Motor neuron (in vitro differentiated cells): Measurements from ENCODE around the gene MDGA2. TPM values are rescaled to one million over a fixed set of nuclear protein-coding genes. Genes with fewer than 3 reads are reported as not detected.
A peak's percentile ranks its signal among the peaks of the same experiment; 100 is the strongest.

ENCODE experiments used
- ATAC-seq, 8 experiments: fragments of 200-7000 bp; cut with Tn5 transposase; replicated peaks in 6 of 8; 2 replicates each; pipeline ENCODE4 v1.8.0; 2021; ENCODE audit warnings: mild to moderate bottlenecking in 8 of 8, moderate library complexity in 8 of 8
- H3K27ac ChIP-seq, 2 donors: fragments of 250-450 bp; sonication (Bioruptor Pico); 2 replicates each; pipeline ENCODE4 v1.9.0; 2021; ENCODE audit warnings: antibody characterized with exemption in 2 of 2, mild to moderate bottlenecking in 2 of 2, moderate library complexity in 1 of 2
- H3K4me1 ChIP-seq, 2 donors: fragments of 250-450 bp; sonication (Bioruptor Pico); replicated peaks in 1 of 2; 2 replicates each; pipeline ENCODE4 v1.6.1; 2021; ENCODE audit warnings: antibody characterized with exemption in 2 of 2, mild to moderate bottlenecking in 2 of 2, moderate library complexity in 1 of 2
- H3K4me3 ChIP-seq, 5 donors: fragments of 250-450 bp; sonication (Bioruptor Pico); 2 replicates each; pipeline ENCODE4 v1.9.0; 2021; ENCODE audit warnings: antibody characterized with exemption in 5 of 5, mild to moderate bottlenecking in 5 of 5, moderate library complexity in 4 of 5
- WGBS, 10 experiments: fragments of 450-650 bp; shearing (Covaris generic); methylation state at CpG; one replicate each; pipeline ENCODE4 v1.0.0; 2022; 5-methylcytosine and 5-hydroxymethylcytosine counted together
- in situ Hi-C, 9 experiments: fragments of 400-800 bp; cut with MboI; loops; one replicate each; pipeline ENCODE4 v1.15.0; 2021; ENCODE audit warnings: low sequenced_read_pairs in 9 of 9, low pct_unique_long_range_greater_than_20kb in 2 of 9; ENCODE audit not compliant: unreplicated experiment in 9 of 9
- total RNA-seq, 8 experiments: library from RNA; unstranded; fragments of 300-600 nt; gene quantifications; 2 replicates each; pipeline versions ENCODE4 v1.2.3 to v1.2.4, GENCODE V29; 2022

MDGA2 gene
- total RNA-seq, 8 experiments from 2014 or later, result 0.05 to 21.2 (median 8.4) TPM

DNA sequence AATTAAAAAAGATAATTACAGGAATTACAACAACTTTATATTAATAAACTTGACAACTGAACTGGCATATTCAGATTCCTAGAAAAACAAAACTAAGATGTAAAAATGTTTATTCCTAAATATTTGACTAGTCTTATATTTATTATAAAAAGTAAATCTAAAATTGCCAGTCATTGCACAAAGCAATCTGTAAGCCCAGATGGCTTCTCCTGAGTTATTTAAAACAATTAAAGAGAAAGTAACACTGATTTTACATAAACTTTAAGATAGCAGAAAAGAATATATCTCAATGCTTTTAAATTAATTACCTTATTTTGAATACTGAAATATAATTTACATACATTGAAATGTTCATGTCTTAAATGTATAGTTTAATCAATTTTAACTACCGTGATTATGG, 589.7 kb downstream of the MDGA2 start:
- Histone ChIP-seq H3K27ac (no peak overlapping the region), H3K4me3 (no peak overlapping the region), H3K4me1 (no peaks in the 10 kb centered on the region)
- WGBS, 10 experiments, result 0 to 100% (median 89%) methylated on average over 1 of the region's 1 CpG
- ATAC-seq, result no peak
- in situ Hi-C loops, result no loop called here

DNA sequence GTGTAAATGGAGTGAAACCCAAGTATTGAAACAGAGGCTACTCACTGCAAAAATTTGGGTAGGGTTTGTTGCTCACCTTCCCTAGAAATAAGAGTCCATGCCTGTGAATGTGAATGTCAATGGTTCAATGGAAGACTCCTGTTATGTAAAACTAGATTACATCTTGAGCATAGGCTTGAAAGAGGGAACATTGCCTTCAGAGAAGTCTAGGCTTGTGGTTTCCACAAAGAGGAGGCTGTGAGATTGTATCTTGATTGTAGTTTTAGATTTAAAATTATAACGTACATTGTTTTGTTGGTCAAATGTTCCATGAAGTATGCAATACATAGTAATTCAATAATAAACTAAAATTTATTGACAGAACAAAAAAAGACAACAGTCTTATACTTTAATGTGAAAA, 610.1 kb downstream of the MDGA2 start:
- H3K4me1 ChIP-seq, result no peaks in the 10 kb centered on the region
- WGBS, 10 experiments, result 0 to 100% (median 54%) methylated on average over 1 of the region's 1 CpG; no CpG with 5 or more reads in 2 of the 10 experiments
- no peak for ATAC-seq
- in situ Hi-C loops, result no loop called here
- H3K4me3 ChIP-seq, result no peak overlapping the region
- H3K27ac ChIP-seq, result no peak overlapping the region

DNA sequence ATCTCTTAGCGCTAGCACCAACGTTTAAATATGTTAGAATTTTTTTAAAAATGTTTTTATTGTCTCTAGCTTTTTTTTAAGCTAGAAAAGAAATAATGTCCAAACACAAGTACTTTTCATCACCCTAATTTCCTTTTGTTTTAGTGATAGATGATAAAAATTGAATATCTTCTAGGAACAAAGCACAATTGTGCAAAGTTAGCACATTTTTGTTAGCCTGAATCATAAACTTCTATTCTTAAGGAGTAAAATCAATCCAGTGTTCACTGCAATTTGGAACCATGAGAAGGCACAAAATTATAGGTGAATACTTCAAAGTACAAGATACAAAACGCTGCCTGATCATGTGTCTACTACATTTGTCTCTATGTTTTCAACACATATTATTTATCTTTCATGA, 615.4 kb downstream of the MDGA2 start:
- no peak overlapping the region for H3K27ac ChIP-seq
- no peaks in the 10 kb centered on the region for H3K4me1 ChIP-seq
- ATAC-seq, result no peak
- no peak overlapping the region for H3K4me3 ChIP-seq
- in situ Hi-C loops, result no loop called here
- WGBS, 10 experiments, result 0 to 100% (median 82%) methylated on average over 1 to 3 of the region's 3 CpGs

DNA sequence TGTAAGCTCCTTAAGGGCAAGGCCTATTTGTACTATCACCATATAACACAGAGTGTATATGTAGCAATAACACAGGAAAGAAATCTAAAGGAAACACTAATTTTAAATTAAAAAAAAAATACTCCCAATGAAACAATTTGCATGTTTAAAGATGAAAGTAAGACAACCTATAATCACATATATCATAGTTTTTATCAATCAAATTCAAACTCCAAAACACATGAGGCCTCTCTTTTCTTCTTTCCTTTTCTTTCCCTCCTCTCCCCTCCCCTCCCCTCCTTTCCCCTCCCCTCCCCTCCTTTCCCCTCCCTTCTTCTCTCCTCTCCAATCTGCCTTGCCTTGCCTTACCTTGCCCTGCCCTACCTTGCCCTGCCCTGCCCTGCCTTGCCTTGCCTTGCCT, 618.0 kb downstream of the MDGA2 start:
- Histone ChIP-seq H3K27ac (no peak overlapping the region), H3K4me1 (no peaks in the 10 kb centered on the region), H3K4me3 (no peak overlapping the region)
- ATAC-seq, result no peak
- in situ Hi-C loops, result no loop called here

DNA sequence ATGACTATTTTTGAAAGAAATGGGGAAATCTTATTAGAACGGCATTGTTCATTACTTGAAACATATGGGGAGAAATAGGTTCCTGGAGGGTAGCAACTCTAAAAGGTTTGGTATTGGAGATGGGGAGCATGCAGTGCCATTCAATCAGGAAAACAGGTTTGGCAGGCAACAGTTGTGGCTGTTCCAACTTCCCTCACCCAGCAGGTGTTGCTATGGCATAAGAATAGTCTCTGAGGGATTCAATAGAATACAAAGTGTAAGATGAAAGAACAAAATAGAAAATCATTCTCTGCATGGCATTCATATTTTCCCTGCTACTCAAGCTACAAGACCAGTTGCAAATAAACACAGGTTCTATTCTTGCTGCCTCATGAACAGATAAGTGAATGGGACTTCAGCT, 630.6 kb downstream of the MDGA2 start:
- Histone ChIP-seq H3K4me1 (peaks cover 0 to 2% of the 10 kb centered on the region in 2 donors), H3K27ac (no peak overlapping the region), H3K4me3 (no peak overlapping the region)
- WGBS, 10 experiments, result 0 to 100% (median 0%) methylated on average over 1 of the region's 1 CpG; no CpG with 5 or more reads in 3 of the 10 experiments
- ATAC-seq, result peak in 5 of 8 experiments; percentile 52 to 78 (median 58)
- in situ Hi-C loops, result no loop called here

DNA sequence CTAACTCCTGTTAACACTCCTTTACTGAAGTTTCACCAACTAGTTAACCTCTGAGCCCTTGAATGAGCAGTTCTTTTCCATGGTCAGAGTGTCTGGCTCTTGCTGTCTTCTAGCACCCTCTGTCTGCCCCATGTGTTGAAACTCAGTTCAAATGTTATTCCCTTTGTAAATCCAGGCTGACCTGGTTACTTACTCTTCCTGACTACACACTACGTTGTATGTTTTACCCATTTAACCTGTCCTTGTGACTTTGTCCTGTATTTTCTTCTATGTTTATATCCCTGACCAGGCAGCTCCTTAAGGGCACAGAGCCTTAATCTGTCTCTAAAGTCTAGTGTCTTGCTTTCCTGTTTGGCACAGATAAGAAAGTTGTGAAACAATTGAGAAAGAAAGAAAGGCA, 634.9 kb downstream of the MDGA2 start:
- Histone ChIP-seq H3K4me1 (peaks cover 0 to 8% of the 10 kb centered on the region in 2 donors), H3K4me3 (no peak overlapping the region), H3K27ac (no peak overlapping the region)
- in situ Hi-C loops, result no loop called here
- ATAC-seq, result peak in 5 of 8 experiments; percentile 69 to 93 (median 80)
- WGBS, 10 experiments, result 0 to 38% (median 7%) methylated on average over 1 of the region's 1 CpG; no CpG with 5 or more reads in 2 of the 10 experiments

DNA sequence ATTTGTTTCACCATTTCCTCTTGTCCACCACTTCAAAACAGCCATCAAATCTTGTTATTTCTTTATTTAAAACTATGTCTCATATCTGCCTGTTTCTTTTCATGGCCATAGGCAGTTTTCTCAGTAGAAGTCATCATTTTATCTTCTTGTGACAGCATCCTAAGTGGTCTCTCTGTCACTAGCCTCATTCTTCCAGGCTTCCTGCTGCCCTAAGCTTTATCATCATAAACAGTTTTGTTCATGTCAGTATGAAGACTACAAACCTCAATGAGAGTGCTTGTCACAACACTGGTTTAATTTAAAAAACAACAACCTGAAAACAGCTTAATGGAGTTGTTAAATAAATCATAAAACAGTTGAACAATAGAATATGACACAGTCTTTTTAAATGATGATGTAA, 636.1 kb downstream of the MDGA2 start:
- in situ Hi-C loops, result no loop called here
- peak in 4 of 8 experiments; percentile 48 to 66 (median 60) for ATAC-seq
- Histone ChIP-seq H3K4me1 (peaks cover 0 to 8% of the 10 kb centered on the region in 2 donors), H3K4me3 (no peak overlapping the region), H3K27ac (no peak overlapping the region)

DNA sequence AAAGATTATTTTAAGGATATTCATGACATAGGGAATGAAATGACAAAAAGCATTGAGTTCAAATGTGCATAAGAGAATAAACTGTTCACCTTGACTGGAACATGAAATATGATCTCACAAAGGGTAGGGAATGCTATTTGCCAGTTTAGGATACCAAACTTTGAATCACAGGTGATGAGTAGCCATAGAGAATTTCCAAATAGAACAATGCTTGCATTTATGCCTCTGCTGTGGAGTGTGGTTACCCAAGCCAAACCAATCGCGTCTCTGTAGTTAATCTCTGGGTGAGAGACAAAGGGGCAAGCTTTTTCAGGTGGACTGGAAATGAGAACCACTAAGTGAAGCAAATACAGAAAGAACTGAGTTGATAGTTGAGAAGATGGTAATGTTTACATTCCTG, 652.7 kb downstream of the MDGA2 start:
- Histone ChIP-seq H3K4me1 (no peaks in the 10 kb centered on the region), H3K27ac (no peak overlapping the region), H3K4me3 (no peak overlapping the region)
- ATAC-seq, result no peak
- 0 to 100% (median 93%) methylated on average over 1 to 2 of the region's 2 CpGs; no CpG with 5 or more reads in 2 of the 10 experiments for WGBS, 10 experiments
- in situ Hi-C loops, result no loop called here

DNA sequence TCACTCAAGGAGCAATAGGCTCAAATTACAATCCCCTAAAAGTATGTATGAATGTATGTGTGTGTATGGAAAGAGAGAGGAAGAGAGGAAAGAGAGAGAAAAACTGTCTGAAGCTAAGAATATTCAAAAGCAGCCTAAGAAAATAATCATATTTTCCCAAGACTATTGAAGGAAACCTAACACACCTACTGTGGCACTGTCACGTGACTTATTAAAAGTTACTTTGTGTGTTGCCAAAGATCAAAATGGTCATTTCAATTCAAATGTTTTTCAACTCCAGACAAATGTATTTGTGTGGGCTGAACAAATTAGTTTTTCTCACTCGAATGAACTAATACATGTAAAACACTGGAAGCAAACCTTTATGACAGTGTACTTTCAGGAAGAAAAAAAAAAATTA, 654.9 kb downstream of the MDGA2 start:
- Histone ChIP-seq H3K27ac (no peak overlapping the region), H3K4me1 (no peaks in the 10 kb centered on the region), H3K4me3 (no peak overlapping the region)
- ATAC-seq, result no peak
- in situ Hi-C loops, result no loop called here
- 0 to 100% (median 85%) methylated on average over 1 to 2 of the region's 2 CpGs for WGBS, 10 experiments

DNA sequence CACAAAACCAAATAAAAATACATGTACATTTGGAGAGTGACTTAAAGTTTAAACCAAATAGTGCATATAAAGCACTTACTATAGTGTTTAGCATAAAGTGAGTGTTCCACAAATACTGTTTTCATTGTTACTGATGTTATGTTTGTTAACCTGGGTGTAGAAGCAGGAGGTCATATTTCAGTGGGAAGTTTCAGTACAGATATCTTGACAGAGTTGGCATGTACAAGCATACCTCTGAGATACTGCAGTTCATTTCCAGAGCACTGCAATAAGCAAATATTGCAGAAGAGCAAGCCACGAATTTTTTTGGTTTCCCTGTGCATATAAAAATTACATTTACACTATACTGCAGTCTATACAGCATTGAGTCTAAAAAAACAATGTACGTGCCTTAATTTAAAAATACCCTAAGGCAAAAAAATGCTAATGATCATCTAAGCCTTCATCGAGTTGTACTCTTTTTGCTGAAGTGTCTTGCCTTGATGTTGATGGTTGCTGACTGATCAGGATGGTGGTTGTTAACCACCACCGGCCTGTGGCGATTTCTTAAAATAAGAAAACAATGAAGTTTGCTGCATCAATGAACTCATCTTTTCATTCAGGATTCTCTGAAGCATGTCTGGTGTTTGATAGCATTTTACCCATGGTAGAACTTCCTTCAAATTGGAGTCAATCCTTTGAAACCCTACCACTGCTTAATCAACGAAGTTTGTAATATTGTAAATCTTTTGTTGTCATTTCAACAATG, 662.7 kb downstream of the MDGA2 start:
- no peak overlapping the region for H3K4me3 ChIP-seq

DNA sequence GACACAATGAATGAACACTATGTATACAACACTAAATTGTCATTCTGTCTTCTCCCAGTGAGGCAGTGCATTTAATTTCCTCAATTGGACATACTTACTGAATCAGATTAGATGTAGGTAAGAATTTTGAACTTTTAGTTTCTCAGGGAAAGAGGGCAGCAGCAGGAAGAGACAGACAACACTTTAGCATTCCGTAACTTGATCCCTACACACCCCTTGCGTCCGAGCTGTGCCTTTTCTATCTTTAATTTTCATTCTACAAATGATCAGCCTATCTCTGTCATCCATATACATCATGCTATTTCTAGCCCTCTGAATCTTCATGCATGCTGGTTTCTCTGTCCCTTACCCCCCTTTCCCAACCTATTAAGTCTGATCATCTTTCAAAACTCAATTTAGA, 665.8 kb downstream of the MDGA2 start:
- Histone ChIP-seq H3K27ac (no peak overlapping the region), H3K4me1 (no peaks in the 10 kb centered on the region), H3K4me3 (no peak overlapping the region)
- 0 to 100% (median 53%) methylated on average over 1 to 3 of the region's 3 CpGs; no CpG with 5 or more reads in 2 of the 10 experiments for WGBS, 10 experiments
- in situ Hi-C loops, result no loop called here
- ATAC-seq, result no peak

More for the DNA sequence above, 662.7 kb downstream of the MDGA2 start:
- no peak for ATAC-seq
- no peak overlapping the region for H3K27ac ChIP-seq
- 0 to 81% (median 56%) methylated on average over 1 to 6 of the region's 6 CpGs for WGBS, 10 experiments
- no peaks in the 10 kb centered on the region for H3K4me1 ChIP-seq
- in situ Hi-C loops, result no loop called here

DNA sequence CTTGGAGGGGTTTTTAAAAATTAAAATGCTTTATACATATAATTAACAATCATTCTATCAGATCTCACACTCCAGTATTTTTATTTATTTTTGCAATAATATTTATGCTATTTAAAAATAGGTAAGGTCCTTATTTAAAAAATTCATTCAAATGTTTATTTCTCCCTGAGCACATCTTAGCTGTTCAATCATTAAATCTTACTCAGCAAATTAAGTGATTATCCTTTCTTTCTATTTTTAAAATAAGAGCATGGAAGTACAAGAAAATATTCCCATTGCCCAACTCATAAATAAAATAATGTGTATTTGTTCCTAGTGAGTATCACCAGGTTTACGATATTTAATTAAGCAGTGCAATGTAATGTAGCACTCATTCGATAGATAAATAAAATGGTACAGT, 666.7 kb downstream of the MDGA2 start:
- Histone ChIP-seq H3K4me3 (no peak overlapping the region), H3K4me1 (no peaks in the 10 kb centered on the region), H3K27ac (no peak overlapping the region)
- in situ Hi-C loops, result no loop called here
- no peak for ATAC-seq
- 25 to 100% (median 100%) methylated on average over 1 to 2 of the region's 2 CpGs for WGBS, 10 experiments

DNA sequence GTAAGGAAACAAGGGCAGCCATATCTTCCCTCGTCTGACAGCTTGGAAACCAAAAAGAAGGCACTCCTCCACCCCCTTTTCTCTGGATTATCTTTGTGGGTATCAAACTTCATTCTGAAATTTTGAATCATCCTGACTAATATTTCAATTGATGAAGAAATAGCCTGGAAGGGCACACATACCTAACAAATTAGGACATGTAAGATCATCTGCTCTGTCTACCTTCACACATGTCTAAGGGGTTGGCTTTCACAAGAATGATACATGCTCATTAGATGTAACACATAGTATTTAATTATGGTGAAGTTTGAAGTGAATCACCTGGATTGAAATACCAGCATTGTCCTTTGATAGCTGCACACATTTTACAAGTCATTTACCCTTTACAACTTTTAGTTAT, 675.7 kb downstream of the MDGA2 start:
- in situ Hi-C loops, result no loop called here
- Histone ChIP-seq H3K4me1 (no peaks in the 10 kb centered on the region), H3K27ac (no peak overlapping the region), H3K4me3 (no peak overlapping the region)
- 0 to 86% (median 40%) methylated on average over 1 of the region's 1 CpG; no CpG with 5 or more reads in 4 of the 10 experiments for WGBS, 10 experiments
- no peak for ATAC-seq

DNA sequence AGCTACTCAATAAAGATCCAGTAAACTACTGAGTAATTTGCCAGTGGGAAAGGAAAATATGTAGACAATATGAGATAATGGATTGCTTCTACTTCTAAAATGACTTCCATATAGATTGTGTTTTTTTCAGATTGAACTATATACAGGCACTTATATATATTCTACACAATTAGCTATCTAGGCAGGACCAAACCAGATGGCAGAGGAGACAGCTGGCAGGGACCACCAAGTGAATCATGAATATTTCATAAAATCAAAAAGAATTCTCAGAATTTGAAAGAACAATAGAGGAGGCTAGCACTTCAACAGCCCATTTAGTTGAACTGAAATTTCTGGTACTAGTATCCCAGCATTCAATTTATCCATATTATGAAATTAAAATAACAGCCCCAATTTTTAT, 685.8 kb downstream of the MDGA2 start:
- Histone ChIP-seq H3K27ac (no peak overlapping the region), H3K4me1 (peaks cover 4 to 12% of the 10 kb centered on the region in 2 donors), H3K4me3 (no peak overlapping the region)
- in situ Hi-C loops, result no loop called here
- ATAC-seq, result no peak
